Activated CD4-positive, alpha-beta T cell treated with anti-CD3 and anti-CD28 coated beads, Interleukin-2, amount 50 U/mL, for 48 hours (primary cell): ENCODE results near the gene LRRC9.
"Not testable (repeated sequence)": the region's sequence is repeated elsewhere in the genome, so short reads cannot be mapped to it uniquely, and the experiment has no call there.

ENCODE experiments used
- DNase-seq, 2 experiments: peaks; one replicate each; pipeline ENCODE4 v3.0.0-alpha.2; 2020

Gene LRRC9

GRCh38 chr14:59959668-59960067, 39.7 kb downstream of the LRRC9 start:
- no peak for DNase-seq

- no peak for DNase-seq
Measured at GRCh38 chr14:59961518-59962062, 41.6 kb downstream of the LRRC9 start.

GRCh38 chr14:59964251-59965007, 44.5 kb downstream of the LRRC9 start:
- DNase-seq: no peak

GRCh38 chr14:59969319-59969718, 49.4 kb downstream of the LRRC9 start:
- no peak for DNase-seq

GRCh38 chr14:59981564-59981963, 61.6 kb downstream of the LRRC9 start:
- no peak for DNase-seq

- no peak for DNase-seq
Measured at GRCh38 chr14:59983048-59983447, 63.1 kb downstream of the LRRC9 start.

- DNase-seq: no peak
Measured at GRCh38 chr14:59986556-59987059, 66.7 kb downstream of the LRRC9 start.

GRCh38 chr14:59997449-59997848, 77.5 kb downstream of the LRRC9 start:
- DNase-seq: no peak

- no peak for DNase-seq
Measured at GRCh38 chr14:59997966-59998365, 78.0 kb downstream of the LRRC9 start.

GRCh38 chr14:59998564-59998963, 78.6 kb downstream of the LRRC9 start:
- no peak for DNase-seq

- DNase-seq: no peak
Measured at GRCh38 chr14:60002819-60003492, 83.0 kb downstream of the LRRC9 start.

- no peak for DNase-seq
Measured at GRCh38 chr14:60003991-60004390, 84.0 kb downstream of the LRRC9 start.

- no peak for DNase-seq
Measured at GRCh38 chr14:60008042-60008441, 88.1 kb downstream of the LRRC9 start.

- DNase-seq: not testable (repeated sequence)
Measured at GRCh38 chr14:60010263-60010662, 90.3 kb downstream of the LRRC9 start.

- no peak for DNase-seq
Measured at GRCh38 chr14:60014402-60014801, 94.5 kb downstream of the LRRC9 start.

- DNase-seq: no peak
Measured at GRCh38 chr14:60021619-60022018, 101.7 kb downstream of the LRRC9 start.

- DNase-seq: no peak
Measured at GRCh38 chr14:60025571-60025970, 105.6 kb downstream of the LRRC9 start.

- DNase-seq: no peak
Measured at GRCh38 chr14:60035177-60035576, 115.2 kb downstream of the LRRC9 start.

- DNase-seq: not testable (repeated sequence)
Measured at GRCh38 chr14:60047976-60048375, 128.0 kb downstream of the LRRC9 start.

GRCh38 chr14:60051721-60052221, 131.8 kb downstream of the LRRC9 start:
- DNase-seq: no peak

GRCh38 chr14:60058087-60058486, 138.1 kb downstream of the LRRC9 start:
- no peak for DNase-seq

GRCh38 chr14:60061371-60061770, 141.4 kb downstream of the LRRC9 start:
- DNase-seq: no peak

GRCh38 chr14:60064491-60065072, 144.6 kb downstream of the LRRC9 start:
- no peak for DNase-seq
